A549 (cell line): ENCODE results near the gene ALDH3B1.
A peak's percentile ranks its signal among the peaks of the same experiment; 100 is the strongest.

ENCODE experiments used
- CEBPB ChIP-seq, 2 experiments: fragments of >200 bp in 1 of 2; sonication (Bioruptor Twin) in 1 of 2; formaldehyde crosslinking in 1 of 2; IDR thresholded peaks; 2 replicates each; pipeline ENCODE4 v1.6.1; 2012 to 2016
- CHD4 ChIP-seq: fragments of 200-600 bp; sonication (generic); IDR thresholded peaks from 2 replicates; pipeline ENCODE4 v1.6.1; 2016; ENCODE audit warnings: antibody characterized with exemption, mild to moderate bottlenecking, borderline replicate concordance
- CTCF ChIP-seq: fragments of >200 bp; sonication (Bioruptor Twin); formaldehyde crosslinking; IDR thresholded peaks from 3 replicates; pipeline ENCODE4 v1.5.1; 2016
- FOXS1 ChIP-seq: fragments of 250-450 bp; sonication (Bioruptor Pico); IDR thresholded peaks from 2 replicates; pipeline ENCODE4 v1.5.0; 2020; ENCODE audit warnings: mild to moderate bottlenecking, moderate library complexity
- JUN ChIP-seq, 2 experiments: fragments of >200 bp; sonication (Bioruptor Twin); formaldehyde crosslinking; IDR thresholded peaks; 2 replicates in 1 of 2; 3 replicates in 1 of 2; pipeline ENCODE4 v1.6.1; 2016 to 2017
- NFE2L2 ChIP-seq: fragments of 150-350 bp; conservative IDR thresholded peaks from 2 replicates; pipeline ENCODE4 v1.6.1; 2014; ENCODE audit warnings: low read length
- PBX3 ChIP-seq: IDR thresholded peaks from 2 replicates; pipeline ENCODE4 v1.6.1; 2012
- POLR2A ChIP-seq: IDR thresholded peaks from 2 replicates; pipeline ENCODE4 v1.6.1; 2012; ENCODE audit warnings: mild to moderate bottlenecking, low read length
- RCOR1 ChIP-seq: fragments of 150-350 bp; IDR thresholded peaks from 2 replicates; pipeline ENCODE4 v1.6.1; 2014; ENCODE audit warnings: antibody characterized with exemption, low read length, low read depth
- RFX5 ChIP-seq: fragments of 450-650 bp; IDR thresholded peaks from 2 replicates; pipeline ENCODE4 v1.7.1; 2014; ENCODE audit warnings: antibody characterized with exemption, mild to moderate bottlenecking, moderate library complexity
- RNF2 ChIP-seq: fragments of 200-600 bp; sonication (generic); IDR thresholded peaks from 2 replicates; pipeline ENCODE4 v1.6.1; 2016; ENCODE audit warnings: low read depth, mild to moderate bottlenecking, antibody characterized with exemption, moderate library complexity, borderline replicate concordance
- SMC3 ChIP-seq: fragments of >200 bp; sonication (Bioruptor Twin); formaldehyde crosslinking; IDR thresholded peaks from 3 replicates; pipeline ENCODE4 v1.6.1; 2018; ENCODE audit warnings: inconsistent platforms
- TP53 ChIP-seq: fragments of 250-450 bp; sonication (Bioruptor Pico); IDR thresholded peaks from 2 replicates; pipeline ENCODE4 v1.5.0; 2021; ENCODE audit warnings: mild to moderate bottlenecking, moderate library complexity
- ZNF302 ChIP-seq: fragments of 250-450 bp; sonication (Bioruptor Pico); IDR thresholded peaks from 2 replicates; pipeline ENCODE4 v1.9.0; 2021; ENCODE audit warnings: inconsistent platforms, mild to moderate bottlenecking, moderate library complexity

GRCh38 chr11:67996622-67997474, 13.3 kb upstream of the ALDH3B1 start:
- TF ChIP-seq CTCF (no peak), POLR2A (no peak), CHD4 (no peak), PBX3 (no peak), JUN (IDR thresholded peaks at IDR 0.05) (0 out of 5 replicates have a peak, but pooled peaks of 1 of the 2 experiments have one; percentile 25), RCOR1 (no peak), RNF2 (no peak), FOXS1 (CRISPR knock-in tag) (no peak), SMC3 (no peak), RFX5 (no peak), NFE2L2 (no peak), TP53 (no peak), ZNF302 (CRISPR knock-in tag) (no peak), CEBPB (IDR thresholded peaks at IDR 0.05) (no peak)
